Activated naive CD4-positive, alpha-beta T cell (primary cell): Measurements from ENCODE around the gene RANBP1.
A peak's percentile ranks its signal among the peaks of the same experiment; 100 is the strongest.

Source experiments
- DNase-seq, 4 experiments: peaks; one replicate each; lab custom pipeline; 2025; lab: John Stamatoyannopoulos, UW

The RANBP1 gene

GRCh38 chr22:20123366-20124082, 7.6 kb downstream of the RANBP1 start:
- no peak for DNase-seq

GRCh38 chr22:20124083-20124787, 8.3 kb downstream of the RANBP1 start:
- no peak for DNase-seq

DNA sequence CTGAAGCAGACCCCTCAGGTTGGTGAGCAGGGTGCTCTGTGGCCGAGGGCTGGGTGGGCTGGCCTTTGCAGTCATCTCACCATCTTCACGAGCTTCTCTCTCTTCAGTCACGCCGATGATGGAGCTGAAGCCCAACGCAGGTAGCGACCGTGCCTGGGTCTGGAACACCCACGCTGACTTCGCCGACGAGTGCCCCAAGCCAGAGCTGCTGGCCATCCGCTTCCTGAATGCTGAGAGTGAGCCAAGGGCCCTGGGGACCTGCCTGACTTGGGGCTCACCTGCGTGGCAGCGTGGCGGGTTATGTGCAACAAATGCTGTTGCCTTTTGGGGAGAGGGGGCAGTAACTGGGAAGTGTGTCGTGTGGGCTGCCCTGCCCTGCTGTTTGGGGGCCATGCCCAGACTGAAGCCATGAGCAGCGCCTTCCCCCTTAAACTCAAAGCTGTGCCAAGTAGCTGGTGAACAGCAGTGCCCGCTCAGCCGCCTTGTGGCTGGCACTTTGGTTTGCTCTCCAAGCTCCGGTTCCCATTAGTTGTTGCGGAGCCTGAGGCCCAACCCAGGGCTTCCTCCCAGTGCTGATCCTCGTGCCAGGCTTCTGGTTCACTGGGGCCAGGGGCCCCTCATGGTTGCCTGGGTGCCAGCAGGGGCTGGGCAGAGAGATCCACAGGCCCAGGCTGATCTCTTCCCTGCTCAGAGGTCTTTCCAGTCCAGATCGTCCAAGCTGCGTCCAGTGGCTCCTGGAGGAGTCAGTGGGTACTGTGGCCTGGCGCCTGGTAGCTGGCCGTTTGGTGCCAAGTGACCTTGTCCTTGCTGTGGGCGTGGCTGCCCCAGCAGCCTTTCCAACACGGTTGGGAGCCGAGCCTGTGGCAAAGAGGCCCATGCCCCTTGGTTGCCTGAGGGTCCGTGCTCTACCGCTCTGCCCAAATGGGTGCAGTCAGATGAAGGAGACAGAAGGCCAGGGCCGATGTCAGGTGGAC, 9.6 kb downstream of the RANBP1 start:
- DNase-seq: no peak

DNA sequence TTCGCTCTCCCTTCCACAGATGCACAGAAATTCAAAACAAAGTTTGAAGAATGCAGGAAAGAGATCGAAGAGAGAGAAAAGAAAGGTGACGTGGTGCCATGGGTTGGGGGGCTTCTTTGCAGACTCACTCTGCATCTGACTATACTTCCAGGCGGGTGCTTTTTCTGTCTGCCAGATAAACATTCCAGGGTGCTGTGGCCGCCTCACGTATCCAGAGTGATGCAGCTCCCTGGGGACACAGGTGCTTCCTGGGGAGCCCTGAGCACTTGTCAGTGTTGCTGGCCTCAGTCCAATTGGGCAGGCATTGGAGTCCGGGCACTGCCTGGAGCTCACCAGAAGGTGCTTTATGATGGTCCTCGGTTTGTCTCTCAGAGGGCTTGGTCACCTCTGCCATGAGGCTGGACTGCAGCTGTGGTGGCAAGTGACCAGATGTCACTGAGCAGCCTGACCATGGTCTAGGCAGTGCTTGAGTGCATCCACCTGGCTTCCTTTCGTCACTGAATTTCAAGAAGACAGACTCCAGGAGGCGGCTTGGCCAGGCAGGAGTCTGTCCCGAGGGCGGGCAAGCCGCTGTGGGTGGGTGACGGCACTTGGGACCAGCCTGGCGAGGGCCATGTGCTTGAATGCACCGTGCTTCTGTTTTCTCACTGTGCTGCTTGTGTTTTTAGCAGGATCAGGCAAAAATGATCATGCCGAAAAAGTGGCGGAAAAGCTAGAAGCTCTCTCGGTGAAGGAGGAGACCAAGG, 10.6 kb downstream of the RANBP1 start:
- DNase-seq: no peak

- no peak for DNase-seq
Observed at GRCh38 chr22:20127318-20127868, 11.5 kb downstream of the RANBP1 start.

DNA sequence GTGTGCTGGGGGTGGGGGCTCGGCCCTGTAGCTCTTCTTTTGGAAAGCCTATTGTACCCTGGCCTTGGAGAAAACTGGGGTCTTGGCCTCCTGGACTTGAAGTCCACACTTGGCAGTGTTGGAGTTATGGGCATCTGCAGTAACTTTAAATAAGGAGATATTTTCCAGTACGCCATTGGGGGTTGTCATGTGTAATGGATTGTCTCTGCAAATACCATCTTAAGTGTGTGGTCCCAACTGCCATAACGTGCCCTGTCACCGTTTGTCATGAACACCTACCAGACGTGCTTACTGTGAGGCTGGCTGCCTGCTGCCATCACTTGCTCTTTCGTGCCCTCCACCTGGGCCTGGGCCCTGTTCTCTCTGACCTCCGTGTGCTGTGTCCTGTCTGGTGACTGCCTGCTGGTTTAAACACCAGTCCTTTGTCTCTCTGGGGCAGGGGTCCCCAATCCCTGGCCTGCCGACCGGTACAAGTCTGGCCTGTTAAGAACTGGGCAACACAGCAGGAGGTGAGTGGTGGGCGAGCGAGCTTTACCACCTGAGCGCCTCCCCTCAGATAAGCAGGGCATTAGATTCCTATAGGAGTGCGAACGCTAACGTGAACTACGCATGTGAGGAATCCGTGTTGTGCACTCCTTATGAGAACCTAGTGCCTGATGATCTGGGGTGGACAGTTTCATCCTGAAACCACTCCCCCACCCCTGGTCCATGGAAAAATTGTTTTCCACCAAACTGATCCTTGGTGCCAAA, 12.1 kb downstream of the RANBP1 start:
- no peak for DNase-seq

- DNase-seq: no peak
Observed at GRCh38 chr22:20128619-20128901, 12.7 kb downstream of the RANBP1 start.

DNA sequence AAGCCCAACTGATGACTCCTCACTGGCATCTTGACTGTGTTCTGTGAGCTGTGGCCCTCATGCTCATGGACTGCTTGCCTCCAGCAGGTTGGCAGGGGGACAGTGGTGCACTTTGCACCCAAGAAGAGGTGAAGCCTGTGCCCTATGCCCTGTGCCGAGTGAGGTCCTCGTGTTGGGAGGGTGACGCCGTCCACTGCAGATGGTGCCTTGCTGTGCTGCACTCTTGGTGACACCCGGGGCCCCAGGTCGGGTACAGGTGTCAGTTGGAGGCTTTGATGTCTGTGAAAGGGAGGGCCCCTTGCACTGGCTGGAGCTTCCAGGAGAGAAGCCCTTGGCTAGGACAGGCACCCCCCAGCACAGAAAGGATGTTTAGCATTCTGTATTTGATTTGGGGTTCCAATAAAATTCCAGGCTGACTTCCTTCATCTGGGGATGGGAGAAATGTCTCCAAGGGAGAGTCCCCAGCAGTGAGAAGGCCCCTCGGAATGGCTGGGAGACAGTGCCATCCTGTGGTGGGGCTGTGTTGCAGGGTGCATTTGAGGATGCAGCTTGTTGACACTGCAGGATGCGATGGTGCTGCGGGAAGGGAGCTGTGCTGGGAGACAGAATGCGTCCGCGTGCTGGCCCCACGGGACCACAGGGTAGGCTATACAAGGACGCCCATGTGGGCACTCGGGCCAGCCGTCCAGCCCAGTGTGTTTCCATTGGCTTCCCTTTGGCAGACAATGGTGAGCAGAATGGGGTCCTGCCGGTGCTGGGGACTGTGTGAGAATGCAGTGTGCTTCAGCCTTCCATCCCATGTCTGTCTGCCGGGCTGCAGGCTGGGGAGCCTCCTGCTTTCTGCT, 13.2 kb downstream of the RANBP1 start:
- DNase-seq: peak in 2 of 4 experiments; percentile 18 to 32

GRCh38 chr22:20129747-20130014, 13.8 kb downstream of the RANBP1 start:
- DNase-seq: no peak

DNA sequence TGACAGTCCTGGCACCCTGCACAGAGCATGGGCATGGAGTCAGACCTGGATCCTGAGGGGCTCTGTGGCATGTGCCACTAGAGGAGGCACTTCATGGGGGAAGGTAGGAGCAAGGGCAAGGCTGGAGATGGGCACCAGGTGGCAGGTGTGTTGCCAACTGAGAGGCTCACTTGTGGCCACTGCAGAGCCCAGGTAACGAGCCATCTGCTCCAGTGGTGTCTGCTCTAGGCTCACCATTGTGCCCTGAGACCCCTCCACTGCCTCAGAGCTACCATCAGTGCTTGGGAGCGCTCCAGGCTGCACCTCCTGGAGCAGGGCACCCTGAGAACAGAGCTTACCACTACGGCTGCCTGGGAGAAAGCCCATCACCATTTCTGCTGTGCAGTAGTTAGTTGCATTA, 14.4 kb downstream of the RANBP1 start:
- no peak for DNase-seq

DNA sequence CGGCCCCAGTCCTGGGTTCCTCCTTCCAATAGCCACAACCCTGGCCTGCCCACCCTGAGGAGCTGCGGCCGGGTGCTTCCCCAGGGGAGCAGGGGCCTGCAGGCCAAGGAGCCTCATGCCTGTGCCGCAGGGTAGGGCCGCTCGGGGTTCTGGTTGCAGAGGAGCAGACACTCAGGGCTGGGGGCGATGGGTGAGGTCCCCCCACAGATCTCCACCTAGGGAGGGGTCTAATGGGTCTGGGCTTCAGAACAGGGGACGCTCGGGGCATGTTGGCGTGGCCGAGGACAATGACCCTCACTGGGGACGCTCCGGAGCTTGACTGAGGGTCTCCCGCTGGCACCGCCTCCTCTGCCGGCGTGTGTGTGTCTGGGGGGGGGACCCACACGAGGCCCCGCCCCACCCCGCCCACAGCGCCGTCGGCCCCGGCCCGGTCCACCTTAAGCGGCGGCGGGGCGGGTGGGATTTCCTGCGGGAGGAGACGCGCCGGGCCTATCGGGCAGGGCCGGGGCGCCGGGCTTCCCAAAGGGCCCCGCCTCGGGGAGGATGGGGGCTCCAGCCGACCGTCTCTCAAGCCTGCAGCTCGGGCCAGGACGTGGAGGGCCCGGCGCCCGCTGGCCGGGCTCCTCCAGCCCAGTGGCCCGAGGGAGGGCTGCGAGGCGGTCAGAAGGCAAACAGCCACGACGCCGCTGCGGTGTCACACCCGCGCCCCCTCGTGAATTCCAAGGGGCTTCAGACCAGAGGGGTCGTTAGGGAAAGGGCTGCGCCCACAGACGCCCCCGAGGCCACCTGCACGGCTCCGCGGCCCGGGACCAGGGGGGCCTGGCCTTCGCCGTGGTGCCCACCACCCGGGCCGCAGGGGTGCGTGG, 15.1 kb downstream of the RANBP1 start:
- peak; percentile 50 to 76 (median 60) for DNase-seq

GRCh38 chr22:20131597-20131858, 15.6 kb downstream of the RANBP1 start, which contains the start of gene ZDHHC8:
TSS of gene ZDHHC8 (plus strand) at chr22:20131804. CDS start at chr22:20131948, 144 bp downstream.
- DNase-seq: peak in 2 of 4 experiments; percentile 19 to 57

DNA sequence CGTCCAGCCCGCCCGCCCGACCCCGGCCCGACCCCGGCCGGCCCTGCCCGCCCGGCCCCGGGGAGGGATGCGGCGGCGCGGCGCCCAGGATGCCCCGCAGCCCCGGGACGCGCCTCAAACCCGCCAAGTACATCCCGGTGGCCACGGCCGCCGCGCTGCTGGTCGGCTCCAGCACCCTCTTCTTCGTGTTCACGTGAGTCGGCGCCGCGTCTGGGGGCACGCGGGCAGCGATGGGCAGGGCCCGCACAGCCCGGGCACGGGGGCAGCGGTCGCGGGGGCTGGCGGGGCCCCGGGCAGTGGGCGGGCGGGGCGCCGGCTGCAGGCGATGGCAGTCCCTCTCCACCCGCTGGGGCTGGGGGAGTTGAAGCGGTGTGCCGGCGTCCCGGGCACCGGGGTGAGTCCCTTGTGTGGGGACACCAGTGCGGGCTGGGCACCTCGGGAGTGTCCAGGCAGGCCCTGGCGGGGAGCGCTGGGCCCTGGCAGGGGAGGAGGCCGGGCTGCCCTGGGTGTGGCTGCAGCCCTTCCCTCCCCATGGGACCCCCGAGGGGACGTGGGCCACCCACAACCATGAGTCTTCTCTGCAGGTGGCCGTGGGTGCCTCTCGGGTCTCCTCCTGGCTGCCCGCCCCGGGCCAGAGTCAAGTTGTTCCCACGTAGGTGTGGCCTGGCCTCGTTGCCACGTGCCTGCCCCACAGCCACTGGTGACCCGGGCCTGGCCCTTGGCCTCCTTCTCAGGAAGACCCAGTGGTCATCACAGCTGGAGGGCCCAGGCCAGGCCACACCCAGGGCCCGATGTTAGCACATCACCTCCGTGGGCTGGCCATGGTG, 16.2 kb downstream of the RANBP1 start:
- no peak for DNase-seq

DNA sequence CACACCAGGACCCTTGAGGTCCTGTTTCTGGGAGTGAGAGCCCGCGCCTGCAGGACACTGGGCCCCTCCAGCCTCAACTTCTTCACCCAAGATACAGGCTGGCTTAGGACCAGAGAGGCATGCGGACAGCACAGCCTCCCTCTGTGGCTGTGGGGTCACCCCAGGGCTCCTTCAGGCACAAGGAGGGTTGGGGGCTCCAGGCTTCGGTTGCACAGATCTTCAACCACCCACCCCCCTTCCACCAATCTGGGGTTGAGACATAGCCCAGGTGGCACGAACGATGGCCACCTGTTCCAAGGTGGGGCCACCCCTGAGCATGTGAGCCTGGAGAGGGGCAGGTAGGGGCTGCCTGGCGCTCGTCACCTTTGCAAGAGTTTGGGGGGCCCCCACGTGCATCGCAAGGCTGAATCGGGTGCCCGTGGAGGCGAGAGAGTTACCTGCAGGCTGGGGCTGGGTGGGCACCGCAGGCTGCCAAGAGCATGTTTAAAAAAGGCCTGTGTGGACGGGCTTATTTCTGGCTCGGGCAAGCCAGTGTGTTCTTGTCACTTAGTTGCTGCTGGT, 16.9 kb downstream of the RANBP1 start:
- DNase-seq: no peak

DNA sequence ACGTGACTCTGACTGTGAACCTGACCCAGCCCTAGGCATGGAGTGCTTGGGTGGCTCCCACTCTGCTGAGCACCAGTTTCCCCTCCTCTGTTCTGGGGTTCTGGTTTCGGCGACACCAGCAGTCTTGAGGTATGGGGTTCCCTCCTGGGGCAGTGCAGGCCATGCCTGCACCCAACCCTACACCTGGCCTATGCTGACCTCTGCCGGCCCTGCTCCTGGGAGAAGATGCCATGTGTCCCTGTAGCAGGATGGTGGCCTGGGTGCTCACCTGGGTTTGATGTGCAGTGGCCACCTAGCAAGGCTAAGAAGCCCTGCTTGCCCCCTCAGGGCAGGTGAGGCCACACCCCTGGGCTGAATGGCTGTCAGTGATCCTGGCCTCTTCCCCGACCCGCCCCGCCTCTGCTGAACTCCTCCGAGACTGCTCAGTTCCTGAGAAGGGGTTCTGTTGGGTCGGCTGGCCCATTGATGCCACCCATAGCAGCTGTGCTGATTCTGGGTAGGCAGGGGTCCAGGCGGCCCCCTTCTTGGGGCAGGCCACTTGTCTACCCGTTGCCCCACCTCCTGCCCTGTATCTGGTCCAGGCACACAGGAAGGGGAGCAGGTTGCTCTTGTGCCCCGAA, 18.1 kb downstream of the RANBP1 start:
- no peak for DNase-seq

DNA sequence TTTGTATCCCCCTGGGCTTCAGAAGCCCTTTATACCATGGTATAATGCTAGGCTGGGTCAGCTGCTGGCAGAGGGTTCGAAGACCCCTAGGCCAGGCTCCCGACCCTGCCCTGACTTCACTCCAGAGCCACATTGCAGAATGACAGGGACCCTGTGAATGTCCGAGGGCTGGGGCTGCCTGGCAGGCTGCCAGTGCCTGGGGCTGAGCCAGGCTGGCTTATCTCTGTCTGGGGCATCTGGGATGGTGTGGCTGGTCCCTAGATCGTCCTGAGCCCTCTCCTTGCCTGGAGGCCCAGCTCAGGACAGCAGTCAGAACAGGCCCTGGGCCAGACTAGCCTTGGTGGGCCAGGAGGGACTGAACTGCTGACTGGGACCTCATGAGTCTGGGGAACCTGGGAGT, 19.4 kb downstream of the RANBP1 start:
- no peak for DNase-seq

DNA sequence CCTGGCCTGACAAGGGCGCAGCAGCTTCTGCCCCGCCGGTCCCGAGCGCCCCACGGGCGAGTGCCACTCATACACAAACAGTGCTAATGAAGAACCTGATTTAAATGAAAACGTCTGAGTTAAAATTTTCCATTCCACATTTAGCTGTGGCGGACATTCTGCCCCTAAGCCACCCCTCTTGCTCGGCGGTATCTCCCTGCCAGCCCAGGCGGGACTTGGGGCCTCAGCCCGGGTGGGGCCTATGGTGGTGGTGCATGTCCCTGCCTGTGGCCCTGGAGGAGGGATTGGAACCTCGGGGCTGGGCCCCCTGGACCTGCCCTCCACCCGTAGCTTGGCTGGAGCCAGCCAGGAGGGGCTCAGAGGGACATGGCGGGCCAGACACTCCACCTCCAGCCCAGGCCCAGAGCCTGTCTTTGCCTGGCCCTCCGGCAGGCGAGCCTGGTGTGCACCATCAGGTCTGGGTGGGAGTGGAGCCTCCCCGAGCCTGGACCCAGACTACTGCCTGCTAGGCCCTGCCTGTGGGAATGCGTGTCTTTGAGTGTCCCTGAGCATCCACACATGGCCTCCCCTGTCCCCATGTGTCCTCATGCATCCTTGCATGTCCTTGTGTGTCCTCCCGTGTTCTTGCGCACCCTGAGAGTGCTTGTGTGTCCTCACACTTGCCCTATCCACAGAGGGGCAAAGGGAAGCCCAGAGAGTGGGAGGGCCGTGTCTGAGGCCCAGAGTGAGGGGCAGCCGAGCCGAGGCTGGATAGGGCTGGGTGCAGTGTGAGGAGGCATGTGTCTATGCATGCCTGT, 20.1 kb downstream of the RANBP1 start:
- DNase-seq: no peak
